A673 (cell line): ENCODE data around the gene LRP1B. TPM values are rescaled to one million over a fixed set of nuclear protein-coding genes. Genes with fewer than 3 reads are reported as not detected.

Experiments used
- BruUV-seq: library from RNA; stranded (reverse); fragments of 400-500 nt; replicated peaks from 2 replicates; lab custom pipeline; 2021; lab: Mats Ljungman, UMichigan
- CTCF ChIA-PET: fragments of 300-600 bp; sonication (Branson Sonifier 250); formaldehyde crosslinking; loops from one replicate; lab custom pipeline; 2022; ENCODE audit warnings: antibody characterized with exemption; lab: Charles Lee
- POLR2A ChIA-PET: fragments of 300-600 bp; sonication (Branson Sonifier 250); formaldehyde crosslinking; loops from one replicate; lab custom pipeline; 2022; ENCODE audit warnings: antibody characterized with exemption; ENCODE audit not compliant: low non-redundant PET; lab: Charles Lee
- DNase-seq: peaks from one replicate; pipeline ENCODE4 v3.0.0-alpha.2; 2015; ENCODE audit warnings: low spot score
- H3K27ac ChIP-seq: fragments of 200-600 bp; sonication (generic); 2 replicates; pipeline ENCODE4 v1.5.1; 2016; ENCODE audit warnings: mixed run types, low read depth, mild to moderate bottlenecking, mixed read lengths, antibody characterized with exemption, low read length; ENCODE audit not compliant: poor library complexity, severe bottlenecking
- H3K27me3 ChIP-seq: fragments of 200-600 bp; sonication (generic); replicated peaks from 2 replicates; pipeline ENCODE4 v1.6.1; 2017; ENCODE audit warnings: mixed run types, low read depth, mild to moderate bottlenecking, mixed read lengths, antibody characterized with exemption, low read length; ENCODE audit not compliant: insufficient read depth, poor library complexity
- H3K36me3 ChIP-seq: fragments of 200-600 bp; sonication (generic); 2 replicates; pipeline ENCODE4 v1.6.1; 2016; ENCODE audit warnings: mixed run types, mild to moderate bottlenecking, mixed read lengths, antibody characterized with exemption, low read length; ENCODE audit not compliant: insufficient read depth, poor library complexity, severe bottlenecking
- H3K4me1 ChIP-seq: fragments of 200-600 bp; sonication (generic); 2 replicates; pipeline ENCODE4 v1.6.1; 2017; ENCODE audit warnings: mixed run types, mild to moderate bottlenecking, mixed read lengths, antibody characterized with exemption, low read length; ENCODE audit not compliant: insufficient read depth, poor library complexity, severe bottlenecking
- H3K4me3 ChIP-seq: fragments of 200-600 bp; sonication (generic); 2 replicates; pipeline ENCODE4 v1.5.1; 2016; ENCODE audit warnings: low read depth, mixed run types, mild to moderate bottlenecking, mixed read lengths, low read length; ENCODE audit not compliant: poor library complexity, severe bottlenecking
- H3K9me3 ChIP-seq: fragments of 200-600 bp; sonication (generic); 2 replicates; pipeline ENCODE4 v1.6.1; 2016; ENCODE audit warnings: mixed run types, low read depth, mild to moderate bottlenecking, mixed read lengths, antibody characterized with exemption, low read length; ENCODE audit not compliant: poor library complexity, severe bottlenecking
- CTCF ChIP-seq: fragments of 300-800, 200-600 bp; sonication (generic); conservative IDR thresholded peaks from 2 replicates; pipeline ENCODE4 v1.5.1; 2017; ENCODE audit warnings: low read depth, mild to moderate bottlenecking, antibody characterized with exemption, low read length, moderate library complexity, mixed read lengths
- EZH2 ChIP-seq: fragments of 200-600 bp; sonication (generic); IDR thresholded peaks from 2 replicates; pipeline ENCODE4 v1.6.1; 2017; ENCODE audit warnings: borderline replicate concordance, low read depth, mild to moderate bottlenecking, mixed read lengths, antibody characterized with exemption, low read length; ENCODE audit not compliant: poor library complexity, severe bottlenecking
- intact Hi-C: fragments of 100-400 bp; cut with micrococcal nuclease; formaldehyde crosslinking; loops from one replicate; pipeline ENCODE4 v1.10.0; 2022; ENCODE audit not compliant: unreplicated experiment
- total RNA-seq: library from RNA; stranded (reverse); gene quantifications from 2 replicates; pipeline ENCODE4 v1.2.3, GENCODE V29; 2021

Gene LRP1B
- total RNA-seq, 1 experiment from 2014 or later = 9.9 TPM

GRCh38 chr2:141392517-141393213, 738.2 kb downstream of the LRP1B start:
- POLR2A ChIA-PET = no interaction called here
- BruUV-seq = TSS peak; percentile 83
- CTCF ChIA-PET = no interaction called here
- H3K36me3 ChIP-seq = no peaks in the 10 kb centered on the region
- intact Hi-C loops = no loop called here
- H3K4me1 ChIP-seq = peaks cover 21% of the 10 kb centered on the region
- H3K27ac ChIP-seq = peak overlapping the region; percentile 86
- H3K9me3 ChIP-seq = no peaks in the 10 kb centered on the region
- H3K27me3 ChIP-seq = no peaks in the 10 kb centered on the region
- no peak overlapping the region for H3K4me3 ChIP-seq
- TF ChIP-seq EZH2 = no peak
- TF ChIP-seq CTCF = no peak
- DNase-seq = peak; percentile 89

GRCh38 chr2:141386168-141386567, 744.6 kb downstream of the LRP1B start:
- BruUV-seq = no TSS peak
- no peaks in the 10 kb centered on the region for H3K9me3 ChIP-seq
- no peaks in the 10 kb centered on the region for H3K27me3 ChIP-seq
- CTCF ChIA-PET = no interaction called here
- H3K27ac ChIP-seq = no peak overlapping the region
- no peak for TF ChIP-seq EZH2
- TF ChIP-seq CTCF = no peak
- H3K4me1 ChIP-seq = no peaks in the 10 kb centered on the region
- POLR2A ChIA-PET = no interaction called here
- intact Hi-C loops = no loop called here
- no peak overlapping the region for H3K4me3 ChIP-seq
- no peaks in the 10 kb centered on the region for H3K36me3 ChIP-seq
- no peak for DNase-seq

GRCh38 chr2:141384676-141385075, 746.1 kb downstream of the LRP1B start:
- no peaks in the 10 kb centered on the region for H3K27me3 ChIP-seq
- H3K27ac ChIP-seq = no peak overlapping the region
- POLR2A ChIA-PET = interaction anchor here (0.6 kb wide), 1 partner anchor 468 kb away, joined by 6 read pairs; no protein-coding TSS in a partner anchor
- H3K36me3 ChIP-seq = no peaks in the 10 kb centered on the region
- BruUV-seq = no TSS peak
- CTCF ChIA-PET = no interaction called here
- no peaks in the 10 kb centered on the region for H3K9me3 ChIP-seq
- intact Hi-C loops = no loop called here
- peak; percentile 27 for DNase-seq
- no peak overlapping the region for H3K4me3 ChIP-seq
- TF ChIP-seq EZH2 = no peak
- TF ChIP-seq CTCF = no peak
- H3K4me1 ChIP-seq = no peaks in the 10 kb centered on the region
